HG03439 (cell line): Measurements from ENCODE around the gene ENTPD6.
"Not testable (repeated sequence)": the region's sequence is repeated elsewhere in the genome, so short reads cannot be mapped to it uniquely, and the experiment has no call there.

Experiments used
- ATAC-seq: cut with Tn5 transposase; IDR thresholded peaks from one replicate; pipeline ENCODE4 v1.9.1; 2021; ENCODE audit warnings: mild to moderate bottlenecking, moderate library complexity; ENCODE audit not compliant: unreplicated experiment

Gene ENTPD6

GRCh38 chr20:25254986-25255680, 59.6 kb downstream of the ENTPD6 start:
- ATAC-seq, result no peak

DNA sequence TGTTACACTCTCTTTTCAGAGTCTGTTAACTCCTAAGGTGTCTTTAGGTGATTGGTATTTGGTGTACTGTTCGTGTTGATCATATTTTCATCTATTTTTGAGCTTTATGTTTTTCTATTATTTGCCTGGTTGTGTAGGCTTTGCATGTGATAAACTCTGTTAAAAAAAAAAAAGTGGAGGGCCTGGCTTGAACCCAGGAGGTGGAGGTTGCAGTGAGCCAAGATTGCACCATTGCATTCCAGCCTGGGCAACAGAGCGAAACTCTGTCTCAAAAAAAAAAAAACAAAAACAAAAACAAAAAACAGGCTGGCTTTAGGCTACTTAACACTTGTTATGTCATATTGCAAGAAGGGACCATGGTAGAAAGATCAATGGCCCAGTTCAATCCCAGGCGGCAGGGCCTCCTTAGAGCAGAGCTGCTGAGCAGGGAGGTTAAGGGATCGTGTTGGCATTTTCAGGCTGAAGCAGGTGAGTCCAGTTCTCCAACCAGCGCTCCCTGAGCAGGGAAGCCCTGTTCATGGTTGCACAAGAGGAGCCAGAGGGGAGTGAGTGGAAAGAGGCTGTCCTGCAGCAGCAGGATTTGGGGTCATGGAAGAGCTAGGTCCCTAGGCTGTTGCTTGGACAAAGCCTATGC, 60.8 kb downstream of the ENTPD6 start:
- ATAC-seq, result no peak

- ATAC-seq, result no peak
Measured at GRCh38 chr20:25257130-25257529, 61.6 kb downstream of the ENTPD6 start.

DNA sequence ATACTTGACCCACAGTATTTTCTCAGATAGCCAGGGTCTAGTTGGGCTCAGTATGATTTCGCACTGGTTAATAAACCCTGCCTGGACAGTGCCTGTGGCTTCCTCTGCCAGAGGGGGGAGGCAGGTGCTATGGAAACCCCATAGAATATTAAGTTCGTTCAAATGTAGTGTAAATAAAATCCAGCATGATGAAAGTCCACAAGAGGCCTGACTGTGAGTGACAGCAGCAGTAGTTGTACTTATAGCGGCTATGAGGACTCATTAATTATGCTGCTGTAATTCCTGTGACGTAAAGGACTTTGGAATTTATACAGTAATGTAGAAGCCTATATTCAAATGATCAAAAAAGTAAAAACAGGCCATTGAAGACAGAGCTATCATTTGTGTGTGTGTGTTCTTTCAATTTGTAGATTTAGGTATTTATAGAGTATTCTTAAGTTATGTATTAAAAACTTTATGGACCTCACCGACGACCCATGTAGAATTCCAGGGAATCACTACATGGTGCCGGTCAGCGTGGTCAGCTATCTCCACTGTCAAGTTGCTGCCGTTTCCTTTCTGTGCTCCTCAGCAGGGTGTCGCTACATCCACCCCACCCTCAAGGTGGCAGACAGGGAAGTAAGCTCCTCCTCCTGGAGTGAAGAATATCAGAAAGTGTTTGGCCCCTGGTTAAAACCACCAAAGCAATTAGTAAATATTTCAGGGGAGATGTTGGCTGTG, 62.4 kb downstream of the ENTPD6 start:
- ATAC-seq, result no peak

DNA sequence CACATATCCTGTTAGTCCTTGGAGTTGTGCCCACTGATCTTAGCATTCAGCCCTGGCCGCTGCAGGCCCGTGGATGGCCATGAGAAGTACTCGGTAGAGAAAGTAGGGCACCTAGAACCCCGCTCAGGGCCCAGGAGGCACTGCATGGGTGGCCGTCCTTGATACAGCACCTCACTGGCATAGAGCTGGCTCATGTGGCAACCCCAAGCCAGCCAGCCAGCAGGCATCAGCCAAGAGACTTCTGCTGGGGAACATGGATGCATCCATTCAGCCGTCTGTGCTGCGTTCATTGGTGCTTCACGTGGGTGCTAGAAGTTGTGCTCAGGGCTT, 62.9 kb downstream of the ENTPD6 start:
- ATAC-seq, result no peak

DNA sequence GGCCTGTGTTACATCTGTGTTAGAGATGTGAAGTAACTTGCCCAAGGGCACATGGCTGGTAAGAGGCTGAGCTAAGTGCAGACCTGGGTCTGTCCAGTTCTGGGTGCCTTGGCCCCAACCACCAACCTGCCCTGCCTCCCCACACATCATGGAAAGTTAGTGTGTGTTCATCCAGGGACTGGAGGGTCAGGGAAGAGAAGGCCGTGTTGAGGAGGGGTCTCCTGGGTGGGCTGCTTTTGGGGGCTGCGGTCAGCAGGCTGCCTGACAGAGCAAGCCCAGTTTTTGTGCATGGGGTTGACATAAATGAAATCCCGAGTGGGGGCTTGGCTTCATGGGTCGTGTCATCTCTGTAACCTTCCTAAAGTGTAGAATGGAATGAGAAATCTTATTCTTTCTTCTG, 63.3 kb downstream of the ENTPD6 start:
- ATAC-seq, result no peak

- ATAC-seq, result no peak
Measured at GRCh38 chr20:25259358-25259757, 63.8 kb downstream of the ENTPD6 start.

DNA sequence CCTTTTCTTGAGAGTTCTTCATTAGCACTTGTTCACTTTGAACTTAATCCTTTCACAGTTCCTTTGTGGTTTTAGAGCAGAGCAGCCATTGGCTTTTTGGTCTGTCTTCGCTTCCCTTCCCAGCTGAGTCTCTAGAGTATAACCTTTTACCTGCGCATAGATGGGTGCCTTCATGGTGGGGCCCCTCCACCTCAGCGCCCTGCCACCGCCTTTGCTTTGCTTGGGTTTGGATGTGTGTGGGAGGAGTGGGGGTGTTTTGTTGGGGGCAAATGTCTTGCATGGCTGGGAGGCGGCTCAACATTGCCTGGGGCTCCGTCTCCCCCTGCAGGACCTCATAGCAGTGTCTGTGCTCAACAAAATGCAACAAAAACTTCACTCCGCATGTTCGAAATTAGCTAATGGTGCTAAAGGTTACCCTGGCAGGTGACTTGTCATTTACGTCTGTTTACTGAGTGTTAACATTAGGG, 64.3 kb downstream of the ENTPD6 start:
- no peak for ATAC-seq

DNA sequence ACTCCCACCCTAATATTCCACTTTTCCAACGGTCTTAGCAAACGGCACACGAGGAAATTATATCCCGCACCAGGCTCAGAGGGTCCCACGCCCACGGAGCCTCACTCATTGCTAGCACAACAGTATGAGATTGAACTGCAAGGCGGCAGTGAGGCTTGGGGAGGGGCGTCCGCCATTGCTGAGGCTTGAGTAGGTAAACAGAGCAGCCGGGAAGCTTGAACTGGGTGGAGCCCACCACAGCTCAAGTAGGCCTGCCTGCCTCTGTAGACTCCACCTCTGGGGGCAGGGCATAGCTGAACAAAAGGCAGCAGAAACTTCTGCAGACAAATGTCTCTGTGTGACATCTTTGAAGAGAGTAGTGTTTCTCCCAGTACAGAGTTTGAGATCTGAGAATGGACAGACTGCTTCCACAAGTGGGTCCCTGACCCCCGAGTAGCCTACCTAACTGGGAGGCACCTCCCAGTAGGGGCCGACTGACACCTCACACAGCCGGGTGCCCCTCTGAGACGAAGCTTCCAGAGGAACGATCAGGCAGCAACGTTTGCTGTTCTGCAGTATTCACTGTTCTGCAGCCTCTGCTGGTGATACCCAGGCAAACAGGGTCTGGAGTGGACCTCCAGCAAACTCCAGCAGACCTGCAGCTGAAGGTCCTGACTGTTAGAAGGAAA, 65.4 kb downstream of the ENTPD6 start:
- ATAC-seq, result not testable (repeated sequence)

GRCh38 chr20:25269057-25269832, 73.7 kb downstream of the ENTPD6 start:
- no peak for ATAC-seq

- ATAC-seq, result no peak
Measured at GRCh38 chr20:25269833-25270170, 74.3 kb downstream of the ENTPD6 start.

DNA sequence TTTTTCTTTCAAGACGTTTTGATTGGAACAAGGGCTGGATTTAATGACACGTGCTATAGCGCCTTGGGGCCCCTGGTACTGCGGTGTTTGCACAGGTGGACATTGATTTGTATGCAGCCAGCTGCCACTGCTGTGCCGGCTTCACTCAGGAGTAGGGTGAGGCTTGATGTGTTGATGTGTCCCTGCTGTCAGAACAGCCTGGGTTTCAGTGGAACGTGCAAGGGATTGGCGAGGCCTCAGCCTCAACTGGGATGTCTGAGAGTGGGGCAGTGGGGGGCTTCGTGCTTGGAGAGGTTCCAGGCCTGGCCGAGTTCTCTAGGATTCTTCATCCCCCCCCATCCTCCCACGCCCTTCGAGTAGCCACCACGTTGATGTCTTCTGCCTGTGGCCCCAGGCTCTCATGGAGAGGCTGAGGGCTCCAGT, 75.3 kb downstream of the ENTPD6 start:
- no peak for ATAC-seq

DNA sequence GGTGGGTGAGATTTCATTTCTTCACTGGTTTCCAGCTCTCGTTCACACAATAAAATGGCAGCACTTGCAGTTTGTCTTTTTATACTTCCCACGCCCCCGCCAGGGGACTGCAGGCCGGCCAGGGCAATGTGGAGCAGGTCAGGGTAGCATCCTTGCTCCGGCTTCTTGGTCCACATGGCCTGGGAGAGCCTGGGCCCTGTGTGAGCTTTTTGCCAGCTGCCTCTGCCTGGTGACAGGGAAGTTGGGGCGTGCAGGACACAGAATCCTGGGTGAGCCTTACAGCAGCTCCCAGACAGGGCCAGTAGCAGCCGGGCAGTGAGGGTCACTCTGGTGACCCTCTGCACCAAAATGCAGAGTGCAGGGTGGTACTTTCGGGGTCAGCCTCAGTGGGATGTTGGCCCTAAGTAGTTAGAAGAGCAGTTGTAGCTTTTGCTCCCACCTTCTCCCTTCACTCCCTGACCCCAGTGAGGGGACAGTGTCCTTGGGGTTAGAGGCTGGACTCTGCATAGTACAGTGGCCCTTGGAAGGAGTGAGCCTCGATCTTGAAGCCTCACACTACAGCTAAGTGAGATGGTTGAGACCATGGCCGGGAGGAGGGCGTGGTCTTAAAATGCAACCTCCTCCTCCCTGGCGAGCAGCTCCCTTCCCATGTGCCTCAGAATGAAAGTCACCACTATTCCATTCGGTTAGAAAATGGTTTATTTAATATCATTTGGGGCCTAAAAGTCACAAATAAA, 76.1 kb downstream of the ENTPD6 start:
- ATAC-seq, result no peak

GRCh38 chr20:25272223-25273000, 76.9 kb downstream of the ENTPD6 start:
- no peak for ATAC-seq

GRCh38 chr20:25273046-25273445, 77.5 kb downstream of the ENTPD6 start:
- ATAC-seq, result no peak

DNA sequence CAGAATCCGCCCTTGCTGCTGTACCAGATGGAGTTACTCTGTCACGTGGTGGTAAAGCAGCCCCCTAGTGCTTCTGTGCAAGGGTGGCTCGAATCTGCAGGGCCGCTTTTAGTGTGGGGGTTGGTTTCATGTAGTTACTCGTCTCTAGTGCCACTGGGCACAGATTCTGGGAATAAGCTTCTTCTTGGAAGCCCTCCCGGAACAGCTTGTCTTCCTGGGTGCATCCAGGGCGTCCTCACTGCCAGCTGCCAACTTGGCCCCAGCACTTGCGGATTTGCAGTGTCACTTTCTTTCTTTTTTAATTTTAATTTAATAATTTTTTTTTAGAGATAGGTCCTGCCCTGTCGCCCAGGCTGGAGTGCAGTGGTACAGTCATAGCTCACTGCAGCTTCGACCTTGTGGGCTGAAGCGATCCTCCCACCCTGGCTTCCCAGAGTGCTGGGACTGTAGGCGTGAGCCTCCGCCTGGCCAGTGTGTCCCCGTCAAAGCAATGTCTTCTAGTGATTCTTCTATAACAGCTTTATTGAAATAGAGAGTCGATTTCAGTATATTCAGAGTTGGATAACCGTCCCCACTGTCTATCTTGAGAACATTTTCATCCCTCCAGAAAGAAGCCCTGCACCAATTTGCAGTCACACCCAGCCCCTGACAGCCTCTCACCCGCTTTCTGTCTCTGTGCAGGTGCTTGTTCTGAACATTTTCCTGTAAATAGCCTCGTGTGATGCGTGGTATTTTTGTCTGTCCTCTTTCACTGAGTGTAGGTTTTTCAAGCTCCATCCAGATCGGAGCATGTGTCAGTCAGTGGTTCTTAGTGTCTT, 78.2 kb downstream of the ENTPD6 start:
- no peak for ATAC-seq

- ATAC-seq, result no peak
Measured at GRCh38 chr20:25274481-25274880, 79.0 kb downstream of the ENTPD6 start.
